Mesendoderm (in vitro differentiated cells): ENCODE data around the gene REN.
A peak's percentile ranks its signal among the peaks of the same experiment; 100 is the strongest.

Experiments used
- DNase-seq: peaks from one replicate; pipeline ENCODE4 v3.0.0; 2013
- H2AK5ac ChIP-seq: 2 replicates; pipeline ENCODE4 v1.6.1; 2013; ENCODE audit warnings: low read length, inconsistent platforms
- H2BK120ac ChIP-seq: 2 replicates; pipeline ENCODE4 v1.6.1; 2013; ENCODE audit warnings: low read depth, mild to moderate bottlenecking, low read length, moderate library complexity, mixed read lengths
- H2BK15ac ChIP-seq: replicated peaks from 2 replicates; pipeline ENCODE4 v1.6.1; 2013; ENCODE audit warnings: low read depth, mild to moderate bottlenecking, moderate library complexity
- H2BK5ac ChIP-seq: 2 replicates; pipeline ENCODE4 v1.6.1; 2013; ENCODE audit warnings: low read length, inconsistent platforms
- H3K18ac ChIP-seq: 2 replicates; pipeline ENCODE4 v1.6.1; 2013; ENCODE audit warnings: mild to moderate bottlenecking, low read length, mixed read lengths
- H3K23ac ChIP-seq: one replicate; pipeline ENCODE4 v1.6.1; 2013; ENCODE audit warnings: low read length
- H3K27ac ChIP-seq: 2 replicates; pipeline ENCODE4 v1.5.1; 2013; ENCODE audit warnings: low read depth, mild to moderate bottlenecking, inconsistent platforms, low read length, moderate library complexity
- H3K27me3 ChIP-seq: 2 replicates; pipeline ENCODE4 v1.6.1; 2013; ENCODE audit warnings: low read length, control low read depth, mild to moderate bottlenecking, inconsistent platforms; ENCODE audit not compliant: insufficient read depth, poor library complexity
- H3K36me3 ChIP-seq: 2 replicates; pipeline ENCODE4 v1.6.1; 2013; ENCODE audit warnings: low read length, inconsistent platforms; ENCODE audit not compliant: control insufficient read depth, insufficient read depth
- H3K4ac ChIP-seq: one replicate; pipeline ENCODE4 v1.6.1; 2013; ENCODE audit warnings: low read depth, mild to moderate bottlenecking, low read length, moderate library complexity
- H3K4me1 ChIP-seq: 2 replicates; pipeline ENCODE4 v1.6.1; 2013; ENCODE audit warnings: low read depth, low read length, inconsistent platforms; ENCODE audit not compliant: control insufficient read depth
- H3K4me2 ChIP-seq: 2 replicates; pipeline ENCODE4 v1.6.1; 2013; ENCODE audit warnings: low read length
- H3K4me3 ChIP-seq: 2 replicates; pipeline ENCODE4 v1.5.1; 2013; ENCODE audit warnings: mild to moderate bottlenecking, low read length
- H3K56ac ChIP-seq: one replicate; pipeline ENCODE4 v1.6.1; 2013; ENCODE audit warnings: low read length
- H3K79me1 ChIP-seq: 2 replicates; pipeline ENCODE4 v1.6.1; 2013; ENCODE audit warnings: low read length, inconsistent platforms
- H3K79me2 ChIP-seq: 2 replicates; pipeline ENCODE4 v1.6.1; 2013; ENCODE audit warnings: mild to moderate bottlenecking, low read length; ENCODE audit not compliant: control insufficient read depth, insufficient read depth
- H3K9ac ChIP-seq: 2 replicates; pipeline ENCODE4 v1.6.1; 2013; ENCODE audit warnings: low read length, inconsistent platforms
- H4K5ac ChIP-seq: one replicate; pipeline ENCODE4 v1.6.1; 2013; ENCODE audit warnings: low read length
- H4K8ac ChIP-seq: one replicate; pipeline ENCODE4 v1.6.1; 2013; ENCODE audit warnings: low read depth, mild to moderate bottlenecking, control low read depth, low read length, moderate library complexity
- WGBS: extraction: QIAGEN DNeasy Blood & Tissue Kit; methylation state at CpG from one replicate; pipeline ENCODE4 v1.1.7; 2013; ENCODE audit warnings: low lambda C conversion rate, missing lambda C conversion rate; ENCODE audit not compliant: insufficient coverage; ENCODE audit errors: extremely low coverage; 5-methylcytosine and 5-hydroxymethylcytosine counted together

Gene REN

GRCh38 chr1:204105131-204105515, 61.0 kb downstream of the REN start:
- no peak overlapping the region for H3K23ac ChIP-seq
- DNase-seq: no peak
- H3K79me2 ChIP-seq: peaks cover 87% of the 10 kb centered on the region
- H3K27ac ChIP-seq: no peak overlapping the region
- no peaks in the 10 kb centered on the region for H3K36me3 ChIP-seq
- WGBS: no CpG with 5 or more reads among the region's 6 CpGs
- no peak overlapping the region for H2AK5ac ChIP-seq
- H3K79me1 ChIP-seq: peaks cover 25% of the 10 kb centered on the region
- no peak overlapping the region for H2BK120ac ChIP-seq
- no peak overlapping the region for H2BK5ac ChIP-seq
- H4K5ac ChIP-seq: no peak overlapping the region
- H3K56ac ChIP-seq: peak overlapping the region; percentile 20
- H3K27me3 ChIP-seq: no peaks in the 10 kb centered on the region
- no peak overlapping the region for H3K9ac ChIP-seq
- no peak overlapping the region for H4K8ac ChIP-seq
- no peak overlapping the region for H3K4me3 ChIP-seq
- H3K4me1 ChIP-seq: peaks cover 27% of the 10 kb centered on the region
- H3K4ac ChIP-seq: no peak overlapping the region
- H3K18ac ChIP-seq: no peak overlapping the region
- H2BK15ac ChIP-seq: no peak overlapping the region
- no peak overlapping the region for H3K4me2 ChIP-seq
